Measurements from ENCODE around the gene RAMP1. TPM values are rescaled to one million over a fixed set of nuclear protein-coding genes. Genes with fewer than 3 reads are reported as not detected.

RAMP1 gene
- total RNA-seq, 1 experiment from 2014 or later, result 23.4 TPM

- TF ChIP-seq REST (IDR thresholded peaks at IDR 0.05; ENCODE audit: low read depth) (no peak), TCF7L2 (IDR thresholded peaks at IDR 0.05; ENCODE audit: borderline replicate concordance, extremely low read depth, insufficient read depth, insufficient read length) (no peak), EGR1 (IDR thresholded peaks at IDR 0.05; ENCODE audit: low read depth) (no peak), EZH2 (IDR thresholded peaks at IDR 0.05) (no peak), MAX (IDR thresholded peaks at IDR 0.05) (no peak), ZFX (IDR thresholded peaks at IDR 0.05) (no peak), ATF3 (IDR thresholded peaks at IDR 0.05) (no peak)
Observed at GRCh38 chr2:237884681-237885080, 25.3 kb downstream of the RAMP1 start (continued).

GRCh38 chr2:237885111-237885930 lies 25.9 kb downstream of the RAMP1 start:
- no peak overlapping the region for H2AFZ ChIP-seq (ENCODE audit: low read depth, low read length, poor library complexity, severe bottlenecking)
- peaks cover 0 to 10% of the 10 kb centered on the region in 2 experiments; a peak in 1 of 4 replicates for H3K36me3 ChIP-seq (ENCODE audit: control insufficient read depth in 1 of 2, insufficient read depth in 2 of 2, low read length in 2 of 2)
- no peaks in the 10 kb centered on the region for H3K79me2 ChIP-seq (ENCODE audit: insufficient read depth, low read length)
- RAD21 ChIA-PET (ENCODE audit: low non-redundant PET in 1 of 2, low total read pairs in 2 of 2, uncharacterized antibody in 2 of 2, unreplicated experiment in 2 of 2), result no interaction called here
- H3K4me2 ChIP-seq (ENCODE audit: low read length), result no peak overlapping the region
- H3K4me3 ChIP-seq (replicated peaks in 1 of 2; ENCODE audit: low read depth in 1 of 2, low read length in 2 of 2), result no peak overlapping the region
- no peaks in the 10 kb centered on the region for H3K9me3 ChIP-seq (ENCODE audit: control insufficient read depth in 1 of 2, insufficient read depth in 1 of 2, low read depth in 1 of 2, low read length in 2 of 2)
- no peaks in the 10 kb centered on the region for H4K20me1 ChIP-seq (ENCODE audit: insufficient read depth)
- H3K27me3 ChIP-seq (ENCODE audit: insufficient read depth, low read length), result no peaks in the 10 kb centered on the region
- H3K9ac ChIP-seq (ENCODE audit: low read length), result no peak overlapping the region
- DNase-seq (ENCODE audit: low read depth, low spot score) (no peak), ATAC-seq (no peak)
- CTCF ChIA-PET, result no interaction called here
- H3K9me2 ChIP-seq (ENCODE audit: insufficient read depth), result no peaks in the 10 kb centered on the region
- intact Hi-C loops (cut with micrococcal nuclease), result no loop called here
- H3K4me1 ChIP-seq (ENCODE audit: control insufficient read depth in 1 of 2, insufficient read depth in 2 of 2, low read length in 2 of 2), result 0 out of 4 replicates have a peak, but pooled peaks cover 0 to 5% of the 10 kb centered on the region in 2 experiments
- BruUV-seq (replicated peaks), result no TSS peak
- POLR2A ChIA-PET, result no interaction called here
- H3K27ac ChIP-seq (ENCODE audit: low read depth, low read length), result no peak overlapping the region; the same call in 1 of the 2 replicates
- TF ChIP-seq ATF3 (IDR thresholded peaks at IDR 0.05), result no peak
- no peak for TF ChIP-seq ZFX (IDR thresholded peaks at IDR 0.05)
- no peak for TF ChIP-seq ELF1 (IDR thresholded peaks at IDR 0.05; ENCODE audit: borderline replicate concordance, low read depth)
- no peak for TF ChIP-seq EGR1 (IDR thresholded peaks at IDR 0.05; ENCODE audit: low read depth)
